GM23338 (cell line): Measurements from ENCODE around the gene CD34. TPM values are rescaled to one million over a fixed set of nuclear protein-coding genes. Genes with fewer than 3 reads are reported as not detected.

ENCODE experiments used
- ATAC-seq: fragments of 200-7000 bp; cut with Tn5 transposase; 3 replicates; pipeline ENCODE4 v1.9.1; 2020
- DNase-seq: peaks from one replicate; pipeline ENCODE4 v3.0.0-alpha.2; 2015; ENCODE audit warnings: low spot score
- H2AFZ ChIP-seq: fragments of 200-600 bp; sonication (generic); 2 replicates; pipeline ENCODE4 v1.8.0; 2016; ENCODE audit warnings: antibody characterized with exemption, mild to moderate bottlenecking, moderate library complexity
- H3F3A ChIP-seq: fragments of 200-600 bp; sonication (generic); replicated peaks from 2 replicates; pipeline ENCODE4 v1.8.0; 2017; ENCODE audit warnings: antibody characterized with exemption, mixed run types, low read depth
- H3K27ac ChIP-seq: fragments of 200-600 bp; sonication (generic); 2 replicates; pipeline ENCODE4 v1.6.1; 2016; ENCODE audit warnings: low read depth
- H3K27me3 ChIP-seq: fragments of 200-600 bp; sonication (generic); 2 replicates; pipeline ENCODE4 v1.8.0; 2016; ENCODE audit warnings: mild to moderate bottlenecking, mixed run types, moderate library complexity; ENCODE audit not compliant: insufficient read depth
- H3K36me3 ChIP-seq: fragments of 200-600 bp; sonication (generic); 2 replicates; pipeline ENCODE4 v1.8.0; 2016; ENCODE audit warnings: mild to moderate bottlenecking; ENCODE audit not compliant: insufficient read depth
- H3K4me1 ChIP-seq: fragments of 200-600 bp; sonication (generic); 2 replicates; pipeline ENCODE4 v1.8.0; 2016; ENCODE audit warnings: mild to moderate bottlenecking, moderate library complexity; ENCODE audit not compliant: insufficient read depth
- H3K4me2 ChIP-seq: fragments of 200-600 bp; sonication (generic); 2 replicates; pipeline ENCODE4 v1.7.1; 2017; ENCODE audit warnings: mixed run types
- H3K4me3 ChIP-seq: fragments of 200-600 bp; sonication (generic); 2 replicates; pipeline ENCODE4 v1.6.1; 2016; ENCODE audit warnings: mixed run types
- H3K79me2 ChIP-seq: fragments of 200-600 bp; sonication (generic); replicated peaks from 2 replicates; pipeline ENCODE4 v1.8.0; 2017; ENCODE audit warnings: mild to moderate bottlenecking; ENCODE audit not compliant: insufficient read depth
- H3K9me2 ChIP-seq: fragments of 200-600 bp; sonication (generic); 2 replicates; pipeline ENCODE4 v1.8.0; 2017; ENCODE audit not compliant: insufficient read depth
- H4K20me1 ChIP-seq: fragments of 200-600 bp; sonication (generic); replicated peaks from 2 replicates; pipeline ENCODE4 v1.8.0; 2017; ENCODE audit warnings: mild to moderate bottlenecking; ENCODE audit not compliant: insufficient read depth
- H3K27ac Mint-ChIP-seq: 2 replicates; pipeline ENCODE4 v1.8.0; 2020; ENCODE audit warnings: inconsistent platforms, mild to moderate bottlenecking, moderate library complexity, mixed read lengths
- H3K27me3 Mint-ChIP-seq: 3 replicates; pipeline ENCODE4 v1.8.0; 2022; ENCODE audit warnings: low read depth, mild to moderate bottlenecking, moderate library complexity, mixed read lengths, inconsistent platforms; ENCODE audit not compliant: insufficient read depth, poor library complexity
- H3K36me3 Mint-ChIP-seq: 3 replicates; pipeline ENCODE4 v1.8.0; 2021; ENCODE audit warnings: low read depth, mild to moderate bottlenecking, inconsistent platforms, moderate library complexity, mixed read lengths
- H3K4me1 Mint-ChIP-seq: 3 replicates; pipeline ENCODE4 v1.8.0; 2020; ENCODE audit warnings: mild to moderate bottlenecking, inconsistent platforms, mixed read lengths
- H3K4me3 Mint-ChIP-seq: 3 replicates; pipeline ENCODE4 v1.8.0; 2021; ENCODE audit warnings: moderate library complexity, mild to moderate bottlenecking, inconsistent platforms, mixed read lengths
- H3K9me3 Mint-ChIP-seq: 3 replicates; pipeline ENCODE4 v1.8.0; 2020; ENCODE audit warnings: moderate library complexity, mild to moderate bottlenecking, inconsistent platforms, mixed read lengths
- CREB1 ChIP-seq: fragments of 250-450 bp; sonication (Bioruptor Pico); IDR thresholded peaks from 2 replicates; pipeline ENCODE4 v1.5.0; 2020; ENCODE audit warnings: low read depth, mild to moderate bottlenecking, moderate library complexity
- CTCF ChIP-seq, 2 experiments: fragments of 200-600 bp in 1 of 2; sonication (generic) in 1 of 2; conservative IDR thresholded peaks; 2 replicates each; pipeline versions ENCODE4 v1.5.1 to v1.6.1; 2016 to 2017; ENCODE audit warnings: antibody characterized with exemption in 2 of 2, low read depth in 2 of 2, mild to moderate bottlenecking in 2 of 2, moderate library complexity in 1 of 2
- EZH2 ChIP-seq: fragments of 200-600 bp; sonication (generic); IDR thresholded peaks from one replicate; pipeline ENCODE4 v1.8.0; 2017; ENCODE audit warnings: antibody characterized with exemption, mild to moderate bottlenecking, low read depth; ENCODE audit not compliant: unreplicated experiment
- EZH2phosphoT487 ChIP-seq: fragments of 200-600 bp; sonication (generic); IDR thresholded peaks from one replicate; pipeline ENCODE4 v1.8.1; 2018; ENCODE audit warnings: antibody characterized with exemption; ENCODE audit not compliant: unreplicated experiment
- JUNB ChIP-seq: IDR thresholded peaks from one replicate; pipeline ENCODE4 v1.6.1; 2016; ENCODE audit warnings: antibody characterized with exemption; ENCODE audit not compliant: unreplicated experiment
- NANOG ChIP-seq: IDR thresholded peaks from 2 replicates; pipeline ENCODE4 v1.6.1; 2016; ENCODE audit warnings: antibody characterized with exemption, borderline replicate concordance
- POLR2AphosphoS5 ChIP-seq: IDR thresholded peaks from 2 replicates; pipeline ENCODE4 v1.6.1; 2016; ENCODE audit warnings: antibody characterized with exemption, low read depth
- REST ChIP-seq: IDR thresholded peaks from one replicate; pipeline ENCODE4 v1.6.1; 2018; ENCODE audit warnings: antibody characterized with exemption; ENCODE audit not compliant: unreplicated experiment
- STAT1 ChIP-seq: IDR thresholded peaks from one replicate; pipeline ENCODE4 v1.6.1; 2016; ENCODE audit warnings: antibody characterized with exemption; ENCODE audit not compliant: unreplicated experiment
- ZNF114 ChIP-seq: fragments of 250-450 bp; sonication (Bioruptor Pico); IDR thresholded peaks from 2 replicates; pipeline ENCODE4 v1.5.0; 2020; ENCODE audit warnings: mild to moderate bottlenecking, moderate library complexity
- ZNF331 ChIP-seq: fragments of 250-450 bp; sonication (Bioruptor Pico); IDR thresholded peaks from 2 replicates; pipeline ENCODE4 v1.5.0; 2020; ENCODE audit warnings: low read depth, mild to moderate bottlenecking, moderate library complexity
- polyA plus RNA-seq: library from polyadenylated mRNA; unstranded; fragments of >200 nt; fragmentation: Nextera tagmentation; extraction: Ambion mirVana; gene quantifications from 2 replicates; pipeline ENCODE4 v1.2.1, GENCODE V29; 2016
- total RNA-seq: library from RNA; depleted of rRNA; stranded (reverse); fragments of >200 nt; shearing (Covaris generic); gene quantifications from 2 replicates; pipeline ENCODE4 v1.2.3, GENCODE V29; 2014
- TF ChIP-seq, protein P1 (sequence below): fragments of 250-450 bp; sonication (Bioruptor Pico); IDR thresholded peaks from 2 replicates; pipeline ENCODE4 v1.5.0; 2020; ENCODE audit warnings: mild to moderate bottlenecking, moderate library complexity
- TF ChIP-seq, protein P2 (sequence below): IDR thresholded peaks from 2 replicates; pipeline ENCODE4 v1.6.1; 2016; ENCODE audit warnings: antibody characterized with exemption

Gene CD34
- total and polyA plus RNA-seq, 2 experiments from 2014 or later = 0.07 to 0.18 TPM

DNA sequence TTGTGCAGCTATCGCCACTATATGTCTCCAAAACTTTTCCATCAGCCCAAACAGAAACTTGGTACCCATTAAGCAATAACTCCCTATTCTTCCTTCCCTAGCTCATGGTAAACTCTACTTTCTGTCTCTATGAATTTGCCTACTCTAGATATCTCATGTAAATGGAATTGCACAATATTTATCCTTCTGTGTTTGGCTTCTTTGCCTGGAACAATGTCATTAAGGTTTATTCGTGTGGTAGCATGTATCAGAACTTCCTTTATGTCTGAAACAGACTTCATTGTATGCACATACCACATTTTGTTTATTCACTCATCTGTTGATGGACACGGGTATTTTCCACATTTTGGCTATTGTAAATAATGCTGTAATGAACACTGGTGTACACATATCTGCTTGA lies 40.7 kb upstream of the CD34 start:
- Histone ChIP-seq H3F3A (no peaks in the 10 kb centered on the region), H4K20me1 (no peaks in the 10 kb centered on the region), H3K4me3 (no peak overlapping the region), H3K36me3 (no peaks in the 10 kb centered on the region), H3K27ac (no peak overlapping the region), H3K79me2 (no peaks in the 10 kb centered on the region), H2AFZ (no peak overlapping the region), H3K27me3 (peaks cover 11% of the 10 kb centered on the region; the same call in 1 of the 2 replicates), H3K9me2 (no peaks in the 10 kb centered on the region), H3K4me2 (no peak overlapping the region), H3K4me1 (no peaks in the 10 kb centered on the region)
- DNase-seq = no peak
- TF ChIP-seq ZNF331 (no peak), POLR2AphosphoS5 (no peak), CREB1 (CRISPR knock-in tag) (no peak), REST (no peak), EZH2phosphoT487 (no peak), ZNF114 (no peak), CTCF (conservative IDR thresholded peaks at IDR 0.05; ENCODE audit: low read depth in 2 of 2) (no peak), STAT1 (no peak), EZH2 (no peak), JUNB (no peak), NANOG (no peak)
- TF ChIP-seq, protein P1, sequence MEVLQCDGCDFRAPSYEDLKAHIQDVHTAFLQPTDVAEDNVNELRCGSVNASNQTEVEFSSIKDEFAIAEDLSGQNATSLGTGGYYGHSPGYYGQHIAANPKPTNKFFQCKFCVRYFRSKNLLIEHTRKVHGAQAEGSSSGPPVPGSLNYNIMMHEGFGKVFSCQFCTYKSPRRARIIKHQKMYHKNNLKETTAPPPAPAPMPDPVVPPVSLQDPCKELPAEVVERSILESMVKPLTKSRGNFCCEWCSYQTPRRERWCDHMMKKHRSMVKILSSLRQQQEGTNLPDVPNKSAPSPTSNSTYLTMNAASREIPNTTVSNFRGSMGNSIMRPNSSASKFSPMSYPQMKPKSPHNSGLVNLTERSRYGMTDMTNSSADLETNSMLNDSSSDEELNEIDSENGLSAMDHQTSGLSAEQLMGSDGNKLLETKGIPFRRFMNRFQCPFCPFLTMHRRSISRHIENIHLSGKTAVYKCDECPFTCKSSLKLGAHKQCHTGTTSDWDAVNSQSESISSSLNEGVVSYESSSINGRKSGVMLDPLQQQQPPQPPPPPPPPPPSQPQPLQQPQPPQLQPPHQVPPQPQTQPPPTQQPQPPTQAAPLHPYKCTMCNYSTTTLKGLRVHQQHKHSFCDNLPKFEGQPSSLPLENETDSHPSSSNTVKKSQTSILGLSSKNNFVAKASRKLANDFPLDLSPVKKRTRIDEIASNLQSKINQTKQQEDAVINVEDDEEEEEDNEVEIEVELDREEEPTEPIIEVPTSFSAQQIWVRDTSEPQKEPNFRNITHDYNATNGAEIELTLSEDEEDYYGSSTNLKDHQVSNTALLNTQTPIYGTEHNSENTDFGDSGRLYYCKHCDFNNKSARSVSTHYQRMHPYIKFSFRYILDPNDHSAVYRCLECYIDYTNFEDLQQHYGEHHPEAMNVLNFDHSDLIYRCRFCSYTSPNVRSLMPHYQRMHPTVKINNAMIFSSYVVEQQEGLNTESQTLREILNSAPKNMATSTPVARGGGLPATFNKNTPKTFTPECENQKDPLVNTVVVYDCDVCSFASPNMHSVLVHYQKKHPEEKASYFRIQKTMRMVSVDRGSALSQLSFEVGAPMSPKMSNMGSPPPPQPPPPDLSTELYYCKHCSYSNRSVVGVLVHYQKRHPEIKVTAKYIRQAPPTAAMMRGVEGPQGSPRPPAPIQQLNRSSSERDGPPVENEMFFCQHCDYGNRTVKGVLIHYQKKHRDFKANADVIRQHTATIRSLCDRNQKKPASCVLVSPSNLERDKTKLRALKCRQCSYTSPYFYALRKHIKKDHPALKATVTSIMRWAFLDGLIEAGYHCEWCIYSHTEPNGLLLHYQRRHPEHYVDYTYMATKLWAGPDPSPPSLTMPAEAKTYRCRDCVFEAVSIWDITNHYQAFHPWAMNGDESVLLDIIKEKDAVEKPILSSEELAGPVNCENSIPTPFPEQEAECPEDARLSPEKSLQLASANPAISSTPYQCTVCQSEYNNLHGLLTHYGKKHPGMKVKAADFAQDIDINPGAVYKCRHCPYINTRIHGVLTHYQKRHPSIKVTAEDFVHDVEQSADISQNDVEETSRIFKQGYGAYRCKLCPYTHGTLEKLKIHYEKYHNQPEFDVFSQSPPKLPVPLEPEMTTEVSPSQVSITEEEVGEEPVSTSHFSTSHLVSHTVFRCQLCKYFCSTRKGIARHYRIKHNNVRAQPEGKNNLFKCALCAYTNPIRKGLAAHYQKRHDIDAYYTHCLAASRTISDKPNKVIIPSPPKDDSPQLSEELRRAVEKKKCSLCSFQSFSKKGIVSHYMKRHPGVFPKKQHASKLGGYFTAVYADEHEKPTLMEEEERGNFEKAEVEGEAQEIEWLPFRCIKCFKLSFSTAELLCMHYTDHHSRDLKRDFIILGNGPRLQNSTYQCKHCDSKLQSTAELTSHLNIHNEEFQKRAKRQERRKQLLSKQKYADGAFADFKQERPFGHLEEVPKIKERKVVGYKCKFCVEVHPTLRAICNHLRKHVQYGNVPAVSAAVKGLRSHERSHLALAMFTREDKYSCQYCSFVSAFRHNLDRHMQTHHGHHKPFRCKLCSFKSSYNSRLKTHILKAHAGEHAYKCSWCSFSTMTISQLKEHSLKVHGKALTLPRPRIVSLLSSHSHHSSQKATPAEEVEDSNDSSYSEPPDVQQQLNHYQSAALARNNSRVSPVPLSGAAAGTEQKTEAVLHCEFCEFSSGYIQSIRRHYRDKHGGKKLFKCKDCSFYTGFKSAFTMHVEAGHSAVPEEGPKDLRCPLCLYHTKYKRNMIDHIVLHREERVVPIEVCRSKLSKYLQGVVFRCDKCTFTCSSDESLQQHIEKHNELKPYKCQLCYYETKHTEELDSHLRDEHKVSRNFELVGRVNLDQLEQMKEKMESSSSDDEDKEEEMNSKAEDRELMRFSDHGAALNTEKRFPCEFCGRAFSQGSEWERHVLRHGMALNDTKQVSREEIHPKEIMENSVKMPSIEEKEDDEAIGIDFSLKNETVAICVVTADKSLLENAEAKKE (CRISPR knock-in tag) = no peak
- TF ChIP-seq, protein P2, sequence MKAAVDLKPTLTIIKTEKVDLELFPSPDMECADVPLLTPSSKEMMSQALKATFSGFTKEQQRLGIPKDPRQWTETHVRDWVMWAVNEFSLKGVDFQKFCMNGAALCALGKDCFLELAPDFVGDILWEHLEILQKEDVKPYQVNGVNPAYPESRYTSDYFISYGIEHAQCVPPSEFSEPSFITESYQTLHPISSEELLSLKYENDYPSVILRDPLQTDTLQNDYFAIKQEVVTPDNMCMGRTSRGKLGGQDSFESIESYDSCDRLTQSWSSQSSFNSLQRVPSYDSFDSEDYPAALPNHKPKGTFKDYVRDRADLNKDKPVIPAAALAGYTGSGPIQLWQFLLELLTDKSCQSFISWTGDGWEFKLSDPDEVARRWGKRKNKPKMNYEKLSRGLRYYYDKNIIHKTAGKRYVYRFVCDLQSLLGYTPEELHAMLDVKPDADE = no peak
- H3K27me3 Mint-ChIP-seq = no peaks in the 10 kb centered on the region
- no peak overlapping the region for H3K4me3 Mint-ChIP-seq
- H3K9me3 Mint-ChIP-seq = no peaks in the 10 kb centered on the region
- H3K36me3 Mint-ChIP-seq = no peaks in the 10 kb centered on the region
- H3K27ac Mint-ChIP-seq = no peak overlapping the region
- ATAC-seq = no peak
- peaks cover 7% of the 10 kb centered on the region; the same call in 2 of the 3 replicates for H3K4me1 Mint-ChIP-seq
